Esophagus squamous epithelium (tissue), 5 donors: ENCODE measurements around the gene RAB15. TPM values are rescaled to one million over a fixed set of nuclear protein-coding genes. Genes with fewer than 3 reads are reported as not detected.
A peak's percentile ranks its signal among the peaks of the same experiment; 100 is the strongest.

Experiments
- DNase-seq: peaks from one replicate; lab custom pipeline; 2025; lab: John Stamatoyannopoulos, UW
- H3K27ac ChIP-seq, 4 donors: fragments of 200-600 bp; sonication (generic); one replicate each; pipeline ENCODE4 v1.5.1; 2016 to 2019; ENCODE audit warnings: mild to moderate bottlenecking in 1 of 4
- H3K27me3 ChIP-seq, 4 donors: fragments of 200-600 bp; sonication (generic); 1 replicate in 3 of 4; 2 replicates in 1 of 4; pipeline versions ENCODE4 v1.5.1 to v1.6.0; 2017 to 2021; ENCODE audit warnings: antibody characterized with exemption in 1 of 4
- H3K36me3 ChIP-seq, 3 donors: fragments of 200-600 bp; sonication (generic); one replicate each; pipeline ENCODE4 v1.5.1; 2016 to 2019
- H3K4me1 ChIP-seq, 3 donors: fragments of 200-600 bp; sonication (generic); one replicate each; pipeline ENCODE4 v1.5.1; 2017 to 2019
- H3K4me3 ChIP-seq, 4 donors: fragments of 200-600 bp; sonication (generic); 1 replicate in 3 of 4; 2 replicates in 1 of 4; pipeline ENCODE4 v1.5.1; 2016 to 2019; ENCODE audit warnings: mild to moderate bottlenecking in 2 of 4, moderate library complexity in 1 of 4
- H3K9me3 ChIP-seq, 3 donors: fragments of 200-600 bp; sonication (generic); one replicate each; pipeline ENCODE4 v1.5.1; 2016 to 2019
- POLR2A ChIP-seq, 4 donors: fragments of 450-650 bp; IDR thresholded peaks; one replicate each; pipeline ENCODE4 v1.6.1; 2017; ENCODE audit warnings: antibody characterized with exemption in 4 of 4, mild to moderate bottlenecking in 4 of 4, moderate library complexity in 3 of 4
- WGBS, 2 donors: methylation state at CpG; one replicate each; pipeline ENCODE4 v1.1.5; 2018; 5-methylcytosine and 5-hydroxymethylcytosine counted together
- intact Hi-C: fragments of 100-400 bp; cut with DNase I; formaldehyde crosslinking; loops from one replicate; pipeline ENCODE4 v1.15.0; 2022
- total RNA-seq, 4 donors: library from RNA; depleted of rRNA; stranded (reverse); fragments of >200 nt; gene quantifications; one replicate each; pipeline ENCODE4 v1.1.0, GENCODE V29; 2016
- TF ChIP-seq, protein P1 (sequence below), 6 experiments: fragments of 450-650 bp in 4 of 6; fragments of 200-600 bp in 2 of 6; sonication (generic) in 2 of 6; IDR thresholded peaks; one replicate each; pipeline ENCODE4 v1.5.1; 2016 to 2019; ENCODE audit warnings: antibody characterized with exemption in 6 of 6, mild to moderate bottlenecking in 4 of 6, moderate library complexity in 4 of 6
- donor health status: DM: yes; HTN: yes; CAD: no.

Gene RAB15
- total RNA-seq, 4 donors from 2014 or later, result 2.5 to 7.0 (median 5.2) TPM

DNA sequence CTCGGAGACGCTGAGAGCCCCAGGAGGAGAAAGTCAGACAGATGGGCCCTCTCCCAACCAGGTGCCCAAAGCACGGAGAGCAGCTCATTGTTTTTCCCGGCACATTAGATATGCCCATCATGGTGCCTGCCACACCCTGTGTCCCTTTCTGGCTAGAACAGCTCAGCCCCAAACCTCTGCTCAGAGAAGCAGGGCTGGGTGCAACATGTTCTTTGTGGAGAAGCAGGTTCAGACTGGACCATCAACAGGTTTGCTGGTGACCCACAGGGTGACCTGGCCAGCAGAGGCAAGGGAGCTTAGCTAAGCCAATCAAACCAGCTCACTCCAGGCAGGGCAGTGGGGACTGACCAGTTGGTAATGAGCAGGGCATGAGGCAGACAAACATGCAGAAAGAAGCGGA, 13.4 kb downstream of the RAB15 start:
- WGBS, 2 donors, result 53 to 73% methylated on average over 4 of the region's 5 CpGs
- H3K27ac ChIP-seq, result peak overlapping the region in 3 of 4 donors; percentile 34 to 45 (median 40)
- no peak for DNase-seq
- H3K4me1 ChIP-seq, result peaks cover 18 to 59% (median 19%) of the 10 kb centered on the region in 3 donors
- H3K36me3 ChIP-seq, result peaks cover 0 to under 1% (median 0%) of the 10 kb centered on the region in 3 donors
- intact Hi-C loops, result no loop called here
- H3K4me3 ChIP-seq, result no peak overlapping the region
- TF ChIP-seq POLR2A (IDR thresholded peaks at IDR 0.05), result no peak
- TF ChIP-seq, protein P1, sequence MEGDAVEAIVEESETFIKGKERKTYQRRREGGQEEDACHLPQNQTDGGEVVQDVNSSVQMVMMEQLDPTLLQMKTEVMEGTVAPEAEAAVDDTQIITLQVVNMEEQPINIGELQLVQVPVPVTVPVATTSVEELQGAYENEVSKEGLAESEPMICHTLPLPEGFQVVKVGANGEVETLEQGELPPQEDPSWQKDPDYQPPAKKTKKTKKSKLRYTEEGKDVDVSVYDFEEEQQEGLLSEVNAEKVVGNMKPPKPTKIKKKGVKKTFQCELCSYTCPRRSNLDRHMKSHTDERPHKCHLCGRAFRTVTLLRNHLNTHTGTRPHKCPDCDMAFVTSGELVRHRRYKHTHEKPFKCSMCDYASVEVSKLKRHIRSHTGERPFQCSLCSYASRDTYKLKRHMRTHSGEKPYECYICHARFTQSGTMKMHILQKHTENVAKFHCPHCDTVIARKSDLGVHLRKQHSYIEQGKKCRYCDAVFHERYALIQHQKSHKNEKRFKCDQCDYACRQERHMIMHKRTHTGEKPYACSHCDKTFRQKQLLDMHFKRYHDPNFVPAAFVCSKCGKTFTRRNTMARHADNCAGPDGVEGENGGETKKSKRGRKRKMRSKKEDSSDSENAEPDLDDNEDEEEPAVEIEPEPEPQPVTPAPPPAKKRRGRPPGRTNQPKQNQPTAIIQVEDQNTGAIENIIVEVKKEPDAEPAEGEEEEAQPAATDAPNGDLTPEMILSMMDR (IDR thresholded peaks at IDR 0.05), result no peak
- no peaks in the 10 kb centered on the region for H3K27me3 ChIP-seq
- H3K9me3 ChIP-seq, result no peaks in the 10 kb centered on the region

DNA sequence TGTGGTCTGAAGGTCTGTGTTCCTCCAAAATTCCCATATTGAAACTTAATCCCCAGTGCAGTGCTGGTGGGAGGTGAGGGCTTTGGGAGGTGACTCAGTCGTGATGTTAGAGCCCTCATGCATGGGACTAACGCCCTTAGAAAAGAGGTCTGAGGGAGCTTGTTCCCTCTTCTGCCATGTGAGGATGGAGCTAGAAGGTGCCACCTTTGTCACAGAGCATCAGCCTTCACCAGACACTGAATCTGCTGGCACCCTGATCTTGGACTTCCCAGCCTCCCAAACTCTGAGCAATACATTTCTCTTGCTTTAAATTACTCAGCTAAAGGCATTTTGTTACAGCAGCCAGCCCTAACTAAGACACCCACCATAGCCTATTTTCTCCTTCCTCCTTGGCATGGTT, 13.9 kb downstream of the RAB15 start:
- Histone ChIP-seq H3K36me3 (peaks cover 0 to 5% (median 0%) of the 10 kb centered on the region in 3 donors), H3K4me1 (peaks cover 18 to 59% (median 19%) of the 10 kb centered on the region in 3 donors), H3K27me3 (no peaks in the 10 kb centered on the region), H3K9me3 (no peaks in the 10 kb centered on the region), H3K27ac (peak overlapping the region in 3 of 4 donors; percentile 34 to 45 (median 40)), H3K4me3 (no peak overlapping the region)
- WGBS, 2 donors, result 77 to 100% methylated on average over 1 to 2 of the region's 2 CpGs
- no peak for DNase-seq
- TF ChIP-seq, protein P1 (IDR thresholded peaks at IDR 0.05), result no peak
- no peak for TF ChIP-seq POLR2A (IDR thresholded peaks at IDR 0.05)
- intact Hi-C loops, result no loop called here

DNA sequence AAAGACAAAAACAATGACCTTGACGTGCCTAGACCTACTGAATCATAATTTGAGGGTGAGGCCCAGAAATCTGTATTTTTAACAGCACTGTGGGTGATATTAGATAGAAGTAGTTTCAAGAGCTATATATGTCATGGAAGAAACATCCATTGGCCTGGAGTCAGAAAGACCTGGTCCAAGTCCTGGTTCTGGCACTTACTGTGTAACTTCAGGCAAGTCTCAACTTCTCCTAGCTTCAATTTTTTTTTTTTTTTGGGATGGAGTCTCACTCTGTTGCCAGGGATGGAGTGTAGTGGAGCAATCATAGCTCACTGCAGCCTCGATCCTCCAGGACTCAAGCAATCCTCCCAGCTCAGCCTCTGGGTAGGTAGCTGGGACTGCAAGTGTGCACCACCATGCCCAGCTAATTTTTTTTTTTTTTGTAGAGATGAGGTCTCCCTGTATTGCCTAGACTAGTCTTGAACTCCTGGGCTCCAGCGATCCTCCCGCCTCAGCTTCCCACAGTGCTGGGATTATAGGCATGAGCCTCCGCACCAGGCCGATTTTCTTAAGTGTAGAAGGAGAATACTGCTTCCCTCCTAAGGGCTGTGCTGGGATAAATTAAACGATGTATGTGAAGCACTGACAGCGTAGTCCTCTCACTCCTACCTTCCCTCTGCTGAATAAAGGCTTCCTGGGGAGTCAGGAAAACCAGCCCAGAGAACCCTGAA, 15.3 kb downstream of the RAB15 start:
- WGBS, 2 donors, result 72 to 73% methylated on average over 6 to 8 of the region's 8 CpGs
- peak overlapping the region in 2 of 4 donors; percentile 11 to 25 for H3K27ac ChIP-seq
- H3K27me3 ChIP-seq, result no peaks in the 10 kb centered on the region
- DNase-seq, result no peak
- intact Hi-C loops, result no loop called here
- H3K36me3 ChIP-seq, result peaks cover 0 to 11% (median 0%) of the 10 kb centered on the region in 3 donors
- TF ChIP-seq, protein P1 (IDR thresholded peaks at IDR 0.05), result no peak
- no peak for TF ChIP-seq POLR2A (IDR thresholded peaks at IDR 0.05)
- no peak overlapping the region for H3K4me3 ChIP-seq
- H3K4me1 ChIP-seq, result peaks cover 18 to 59% (median 19%) of the 10 kb centered on the region in 3 donors
- H3K9me3 ChIP-seq, result no peaks in the 10 kb centered on the region

DNA sequence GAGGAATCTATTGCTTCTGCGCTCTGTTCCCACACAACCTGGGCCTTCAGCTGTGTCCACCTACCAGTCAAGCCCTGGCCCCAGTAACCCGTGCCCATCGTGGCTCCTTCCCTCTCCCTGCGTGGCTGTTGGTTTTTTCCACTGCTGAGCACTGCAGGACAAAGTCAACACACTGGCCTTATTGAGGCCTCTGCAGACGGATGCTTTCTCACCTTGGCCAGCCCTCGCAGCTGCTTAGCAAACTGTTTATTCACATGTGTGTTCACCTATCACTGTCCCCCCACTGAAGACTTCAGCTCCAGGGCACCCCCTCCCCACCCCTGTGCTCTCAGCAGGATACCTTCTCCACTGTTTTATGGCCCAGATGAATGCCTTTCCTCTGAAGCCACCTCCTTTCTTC, 16.8 kb downstream of the RAB15 start:
- Histone ChIP-seq H3K4me3 (no peak overlapping the region), H3K36me3 (peaks cover 0 to 26% (median 0%) of the 10 kb centered on the region in 3 donors), H3K9me3 (no peaks in the 10 kb centered on the region), H3K27ac (no peak overlapping the region), H3K4me1 (peaks cover 7 to 44% (median 9%) of the 10 kb centered on the region in 3 donors), H3K27me3 (no peaks in the 10 kb centered on the region)
- TF ChIP-seq POLR2A (IDR thresholded peaks at IDR 0.05), result no peak
- TF ChIP-seq, protein P1 (IDR thresholded peaks at IDR 0.05), result no peak
- intact Hi-C loops, result no loop called here
- no peak for DNase-seq
- 71 to 93% methylated on average over 6 of the region's 6 CpGs for WGBS, 2 donors

DNA sequence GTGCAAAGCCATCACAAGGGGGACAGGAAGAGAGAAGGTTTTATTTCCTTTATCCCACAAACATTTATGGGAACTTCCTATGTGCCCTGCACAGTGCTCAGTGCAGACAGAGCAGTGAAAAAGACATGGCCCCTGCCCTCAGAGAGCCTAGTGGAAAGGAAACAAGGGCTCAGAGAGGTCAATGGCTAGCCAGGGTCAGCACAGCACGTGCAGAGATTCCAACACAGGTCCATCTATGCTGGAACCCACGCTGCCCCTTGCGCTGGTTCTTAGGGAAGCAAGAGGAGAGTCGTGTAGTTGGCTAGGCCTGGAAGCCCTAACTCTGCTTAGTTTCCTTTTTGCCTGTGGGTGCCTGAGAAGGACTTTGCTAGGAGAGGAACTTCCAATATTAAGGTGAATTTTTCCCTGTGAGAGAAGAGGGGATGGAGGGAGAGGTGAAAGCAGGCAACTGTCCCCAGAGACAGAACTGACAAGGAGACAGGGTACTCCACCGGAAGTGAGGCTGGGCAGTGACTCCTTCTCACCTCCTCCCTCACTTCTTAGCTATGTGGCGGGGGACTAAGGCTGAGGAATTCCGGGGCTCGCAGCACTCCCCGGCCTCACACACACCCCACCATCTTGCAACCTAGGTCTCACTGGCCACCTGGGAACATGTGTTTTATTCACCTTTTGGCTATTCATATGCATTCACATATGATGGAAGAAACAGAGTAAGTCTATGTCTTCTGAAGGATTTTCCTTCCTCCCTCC, 17.5 kb downstream of the RAB15 start:
- TF ChIP-seq POLR2A (IDR thresholded peaks at IDR 0.05), result no peak
- TF ChIP-seq, protein P1 (IDR thresholded peaks at IDR 0.05), result no peak
- intact Hi-C loops, result no loop called here
- H3K27me3 ChIP-seq, result no peaks in the 10 kb centered on the region
- peaks cover 0 to 33% (median 0%) of the 10 kb centered on the region in 3 donors for H3K36me3 ChIP-seq
- no peak for DNase-seq
- H3K4me3 ChIP-seq, result no peak overlapping the region
- H3K27ac ChIP-seq, result no peak overlapping the region
- H3K4me1 ChIP-seq, result peaks cover 5 to 38% (median 7%) of the 10 kb centered on the region in 3 donors
- 88 to 94% methylated on average over 9 of the region's 9 CpGs for WGBS, 2 donors
- H3K9me3 ChIP-seq, result no peaks in the 10 kb centered on the region
